GM12892 (cell line): ENCODE data around the gene ARHGEF12.

Experiments
- POLR2A ChIP-seq: IDR thresholded peaks from 2 replicates; pipeline ENCODE4 v1.6.1; 2011; ENCODE audit warnings: low read depth, low read length, control low read depth
- POLR2AphosphoS5 ChIP-seq: IDR thresholded peaks from 2 replicates; pipeline ENCODE4 v1.6.1; 2011; ENCODE audit warnings: low read depth, low read length, control low read depth

- no peak for TF ChIP-seq POLR2A
- no peak for TF ChIP-seq POLR2AphosphoS5
These were observed 6.7 kb upstream of the ARHGEF12 start for GRCh38 chr11:120329556-120329955.
